CD4-positive, alpha-beta T cell treated with Interleukin-6 for 4 hours (primary cell): ENCODE results near the gene FRMPD4.

Experiments used
- DNase-seq: peaks from one replicate; pipeline ENCODE4 v3.0.0-alpha.2; 2020; ENCODE audit warnings: mixed read lengths

The FRMPD4 gene

DNA sequence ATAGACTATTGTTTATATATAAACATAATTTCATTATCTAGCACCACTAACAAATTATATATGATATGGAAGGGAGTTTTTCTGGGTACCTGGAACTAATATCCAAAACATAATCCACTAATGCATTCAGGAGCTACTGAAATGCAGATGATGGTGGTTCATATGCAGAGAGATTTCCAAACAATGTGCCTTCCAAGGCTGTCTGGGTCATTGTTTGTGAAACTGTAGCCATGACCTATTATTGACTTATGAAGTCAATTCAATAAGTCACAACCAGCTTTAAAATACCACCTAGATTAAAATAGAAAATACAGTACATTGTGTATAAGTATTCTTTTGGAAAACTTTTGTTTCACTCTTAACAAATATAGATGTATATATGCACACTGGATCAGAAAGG lies 415.9 kb downstream of the FRMPD4 start:
- DNase-seq, result no peak

DNA sequence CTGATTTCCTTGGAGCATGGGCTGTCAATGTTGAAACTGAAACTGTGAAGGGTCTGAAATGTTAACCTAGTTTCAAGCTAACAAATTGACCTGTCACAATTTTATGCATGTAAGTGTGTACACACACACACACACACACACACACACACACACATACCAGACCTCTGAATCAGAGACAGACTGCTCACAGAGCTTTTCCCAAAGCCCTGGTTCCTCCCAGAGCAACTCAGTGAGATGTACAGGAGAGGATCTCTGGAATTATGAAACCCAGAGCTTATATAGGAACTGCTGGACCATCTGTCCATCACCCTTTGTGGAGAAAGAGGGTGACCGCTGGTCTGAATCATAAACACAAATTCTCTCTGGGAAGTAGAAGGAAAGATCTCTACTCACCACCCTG lies 424.8 kb downstream of the FRMPD4 start:
- DNase-seq, result no peak

DNA sequence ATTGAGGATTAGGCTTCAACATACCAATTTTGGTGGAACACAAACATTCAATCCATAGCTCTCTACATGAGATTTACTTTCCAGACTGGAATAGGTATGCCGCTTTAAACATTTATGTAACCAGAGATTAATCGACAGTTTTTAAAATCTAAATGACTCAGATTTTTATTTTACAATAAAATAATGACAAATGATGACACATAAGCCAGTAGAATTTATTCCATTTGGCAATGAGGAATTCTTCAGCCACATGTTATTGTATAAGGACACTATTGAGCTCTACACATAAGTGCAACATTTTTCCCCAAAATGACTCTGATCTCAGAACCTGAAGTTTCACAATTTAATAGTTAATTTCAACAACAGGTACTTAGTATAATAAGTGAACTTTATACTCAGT lies 425.9 kb downstream of the FRMPD4 start:
- no peak for DNase-seq

DNA sequence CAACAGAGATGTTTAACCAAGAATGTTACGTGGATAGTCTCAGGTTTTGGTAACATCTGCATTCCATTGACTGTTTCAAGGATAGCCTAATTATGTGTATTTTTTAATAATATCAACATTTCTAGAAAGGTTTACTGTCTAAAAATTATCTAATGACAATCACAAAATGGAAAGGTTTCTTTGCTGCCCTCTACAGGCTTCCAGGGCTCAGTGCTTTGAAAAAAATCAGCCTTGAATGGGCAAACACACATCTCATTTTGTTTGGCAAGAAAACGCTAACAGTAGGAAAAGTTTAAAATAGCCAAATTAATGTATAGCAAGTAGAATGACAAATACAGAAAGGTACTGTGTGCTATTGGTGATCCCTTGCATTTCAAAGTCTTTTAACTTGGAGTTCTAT lies 429.6 kb downstream of the FRMPD4 start:
- DNase-seq, result no peak

DNA sequence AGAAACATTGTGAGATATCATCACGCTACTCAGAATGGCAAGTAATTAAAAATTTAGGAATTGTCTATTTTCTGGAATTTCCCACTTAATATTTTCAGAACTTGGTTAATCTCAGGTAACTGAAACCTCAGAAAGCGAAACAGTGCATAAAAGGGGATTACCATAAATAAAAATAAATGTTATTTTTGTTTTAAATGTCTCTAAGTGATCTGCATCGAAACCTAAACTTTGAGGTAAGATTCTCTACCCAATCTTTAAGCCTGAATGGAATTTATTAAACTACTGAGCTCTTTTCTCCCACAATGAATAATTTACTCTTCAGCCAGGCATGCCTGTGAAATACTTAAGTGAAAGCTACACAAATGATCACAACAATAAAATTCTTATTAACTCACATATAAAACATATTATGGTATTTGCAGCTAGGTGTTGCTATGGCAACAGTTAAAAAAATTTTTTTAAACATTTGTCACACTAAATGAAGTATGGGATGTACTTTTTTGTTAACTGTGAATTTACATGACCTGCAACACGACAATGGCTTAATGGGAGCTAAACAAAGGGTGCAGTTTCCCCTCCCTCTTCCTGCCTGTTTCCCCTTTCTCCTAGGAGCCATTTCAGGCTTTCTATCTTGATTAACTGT lies 432.7 kb downstream of the FRMPD4 start:
- no peak for DNase-seq

DNA sequence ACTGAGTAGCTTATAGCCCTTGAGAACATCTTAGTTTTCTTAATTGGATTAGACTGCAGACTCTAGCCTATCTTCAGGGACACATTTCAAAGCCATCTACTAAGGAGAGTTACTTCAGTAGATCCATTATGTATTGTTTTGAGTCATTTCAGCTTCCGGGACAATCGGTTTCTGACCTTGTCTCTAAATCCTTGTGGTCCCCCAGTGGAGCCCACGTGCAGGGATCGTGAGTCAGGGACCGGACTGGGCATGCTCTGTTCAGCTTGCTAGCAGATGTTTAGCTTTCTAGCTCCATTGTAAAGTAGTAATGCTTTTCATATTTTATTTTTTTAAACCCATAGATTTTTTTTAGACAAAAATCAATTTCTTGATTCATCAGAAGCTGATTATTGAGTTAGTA lies 441.0 kb downstream of the FRMPD4 start:
- DNase-seq, result no peak

DNA sequence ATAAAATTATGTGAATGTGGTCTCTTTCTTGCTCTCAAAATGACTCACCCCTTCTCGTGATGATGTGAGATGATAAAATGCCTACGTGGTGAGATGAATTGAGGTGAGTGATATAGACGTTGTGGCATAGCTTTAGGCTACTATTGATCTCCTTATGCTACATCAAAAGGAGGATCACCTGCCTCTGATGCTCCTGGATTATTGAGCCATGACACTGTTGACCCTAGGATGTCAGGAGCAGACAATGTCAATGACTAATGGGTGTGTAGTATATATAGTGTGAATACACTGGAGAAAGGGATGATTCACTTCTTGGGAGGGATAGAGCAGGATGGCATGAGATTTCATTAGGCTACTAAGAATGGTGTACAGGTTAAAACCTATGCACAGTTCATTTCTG lies 442.3 kb downstream of the FRMPD4 start:
- DNase-seq, result no peak

DNA sequence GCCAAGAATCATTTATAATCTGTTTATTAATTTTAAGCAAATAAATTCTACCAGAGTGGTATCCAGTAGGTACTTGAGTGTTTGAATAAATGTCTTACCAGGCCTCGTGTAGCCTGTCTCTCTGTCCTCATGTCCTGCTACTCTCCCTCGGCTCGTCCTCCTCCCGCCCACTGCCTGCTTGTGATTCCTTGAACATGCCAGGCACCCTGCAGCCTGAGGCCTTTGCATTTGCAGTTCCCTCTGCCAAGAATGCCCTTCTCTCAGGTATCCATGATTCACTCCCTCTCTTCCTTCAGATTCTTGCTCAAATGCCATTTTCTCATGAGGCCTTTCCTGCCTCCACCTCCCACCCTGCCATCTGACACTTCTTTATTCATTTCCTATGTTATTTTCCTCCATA lies 443.3 kb downstream of the FRMPD4 start:
- no peak for DNase-seq

DNA sequence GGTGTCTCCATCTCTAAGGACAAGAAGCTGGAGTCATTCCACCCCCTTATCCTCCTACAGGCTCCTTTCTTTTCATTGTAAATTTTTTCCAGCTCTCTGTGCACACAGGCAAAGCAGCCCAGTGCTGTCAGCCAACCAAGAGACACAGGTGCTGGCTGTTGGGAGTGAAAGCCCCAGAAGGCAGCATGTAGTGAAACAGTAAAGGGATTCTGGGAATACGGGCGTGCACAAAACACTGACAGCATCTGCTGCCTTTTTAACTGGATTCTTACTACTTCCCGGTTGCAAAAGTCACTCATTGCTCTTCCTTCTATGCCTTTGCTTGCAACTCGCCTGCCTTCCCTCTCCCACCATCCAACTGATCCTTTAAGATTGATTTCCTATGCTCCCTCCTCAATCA lies 444.4 kb downstream of the FRMPD4 start:
- no peak for DNase-seq

DNA sequence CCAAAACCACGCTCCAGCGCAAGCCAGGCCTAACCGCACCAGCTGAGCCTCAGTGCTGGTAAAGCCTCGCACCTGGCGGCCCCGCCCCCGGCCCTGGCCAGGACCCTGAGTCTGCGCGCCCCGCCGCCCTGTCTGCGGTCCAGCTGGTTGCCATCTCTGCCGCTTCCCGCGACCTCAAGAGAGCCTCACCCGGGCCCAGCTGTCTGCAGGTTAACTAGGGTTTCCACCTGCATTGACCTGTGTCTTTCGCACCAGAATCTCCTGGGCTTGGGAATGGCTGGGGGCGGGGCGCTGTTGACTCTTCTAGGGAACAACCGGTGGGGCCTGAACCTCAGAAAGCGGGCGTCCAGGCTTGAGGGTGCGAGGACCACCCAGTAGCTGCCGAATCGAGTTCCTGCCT lies 445.3 kb downstream of the FRMPD4 start:
- no peak for DNase-seq

DNA sequence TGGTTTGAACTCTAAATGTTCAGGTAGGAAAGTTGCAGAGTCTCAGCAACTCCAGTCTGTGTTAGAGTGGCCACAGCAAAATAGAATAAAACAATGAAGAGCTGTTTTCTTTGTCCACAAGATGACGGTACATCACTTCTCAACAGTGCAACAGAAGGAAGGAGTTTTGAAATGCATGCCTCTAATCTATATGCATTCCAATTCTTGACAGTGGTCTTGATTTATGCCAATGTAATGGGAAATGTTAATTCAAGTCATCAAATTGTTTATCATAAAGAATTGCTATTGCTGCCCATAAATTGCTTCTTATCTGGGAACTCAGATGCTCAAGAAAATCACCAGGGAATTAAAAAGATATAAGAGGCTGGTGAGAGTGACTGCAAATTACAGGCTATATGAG lies 457.4 kb downstream of the FRMPD4 start:
- no peak for DNase-seq

DNA sequence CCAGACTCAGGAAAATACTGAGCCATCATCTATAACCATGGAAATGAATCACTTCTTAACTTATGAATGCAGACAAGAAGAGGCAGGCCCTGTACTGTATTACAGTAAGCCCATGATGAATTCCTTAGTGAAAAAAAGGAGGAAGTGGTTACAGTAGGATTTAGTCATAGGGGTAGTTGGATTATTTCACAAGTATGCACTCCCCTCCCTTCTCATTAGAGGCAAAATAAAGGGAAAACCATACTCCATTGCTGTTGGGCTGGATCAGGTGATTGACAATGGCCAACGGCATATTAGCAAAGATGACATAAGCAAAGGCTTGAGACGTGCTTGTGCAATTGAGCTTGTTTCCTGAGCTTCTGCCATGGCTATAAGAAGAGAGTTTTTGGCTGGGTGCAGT lies 471.8 kb downstream of the FRMPD4 start:
- DNase-seq, result no peak

DNA sequence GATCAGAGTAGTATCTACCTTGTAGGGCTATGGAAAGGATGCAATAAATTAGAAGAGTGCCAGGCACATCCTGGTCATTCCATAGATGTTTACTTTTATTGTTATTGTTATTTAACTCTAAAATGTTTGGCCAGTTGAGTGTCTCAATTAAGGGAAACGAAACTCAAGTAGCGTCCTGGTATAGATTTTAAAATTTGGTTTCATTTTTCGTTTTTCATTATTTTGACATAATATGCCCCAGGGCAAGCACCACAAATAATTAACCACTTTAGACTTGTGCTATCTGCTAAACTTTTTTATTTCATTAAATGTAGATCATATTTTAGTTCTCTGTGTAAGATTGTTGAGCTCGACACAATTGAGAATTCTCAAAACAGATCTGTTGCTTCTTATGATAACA lies 473.2 kb downstream of the FRMPD4 start:
- no peak for DNase-seq

DNA sequence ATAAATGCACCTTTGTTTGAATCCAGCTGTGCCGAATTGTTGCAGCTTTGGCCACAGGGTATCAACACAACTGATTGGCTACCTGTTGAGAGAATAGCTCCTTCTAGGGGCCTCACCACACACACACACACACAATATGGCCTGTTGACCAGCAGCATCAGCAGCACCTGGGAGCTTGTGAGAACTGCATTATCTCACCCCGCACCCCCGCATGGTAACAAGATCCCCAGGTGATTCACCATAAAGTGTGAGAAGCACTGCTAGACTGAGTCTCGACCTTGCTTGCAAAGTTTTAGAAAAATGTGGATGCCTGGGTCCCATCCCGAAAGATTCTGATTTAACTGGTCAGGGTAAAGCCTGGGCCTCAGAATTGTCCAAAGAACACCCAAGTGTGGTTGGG lies 476.0 kb downstream of the FRMPD4 start:
- no peak for DNase-seq

DNA sequence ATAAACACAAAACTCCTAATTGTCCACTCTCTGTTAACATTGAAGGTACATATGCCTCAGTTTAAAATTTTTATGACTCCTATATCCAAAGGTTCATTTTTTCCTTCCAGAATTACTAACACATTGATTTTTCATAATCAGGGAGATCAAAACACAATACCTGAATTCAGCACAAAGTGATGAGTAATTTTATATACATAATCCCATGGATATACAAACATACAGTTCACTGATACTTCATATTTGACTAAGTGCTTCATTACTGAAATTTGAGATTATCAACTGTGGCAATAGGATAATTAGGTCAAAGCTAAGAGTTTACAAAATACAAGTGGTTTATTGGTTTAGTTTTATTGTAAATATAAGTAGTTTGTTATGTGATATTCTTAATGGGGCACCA lies 476.8 kb downstream of the FRMPD4 start:
- DNase-seq, result no peak

DNA sequence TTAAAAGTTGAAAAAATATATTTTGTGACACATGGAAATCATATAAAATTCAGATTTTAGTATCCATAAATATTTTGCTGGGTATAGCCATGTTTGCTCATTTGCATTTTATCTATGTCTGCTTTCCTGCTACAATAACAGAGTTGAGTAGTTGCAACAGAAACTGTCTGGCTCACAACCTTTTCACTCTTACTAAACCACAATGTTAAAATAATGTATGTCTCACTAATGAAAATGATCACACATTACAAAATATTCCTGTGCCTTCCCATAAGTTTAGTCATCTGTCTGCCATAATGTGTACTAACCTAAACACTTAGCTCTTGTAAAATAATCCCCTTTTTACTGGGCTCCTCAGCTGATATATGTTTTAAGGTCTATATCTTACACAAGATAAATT lies 479.0 kb downstream of the FRMPD4 start:
- no peak for DNase-seq

DNA sequence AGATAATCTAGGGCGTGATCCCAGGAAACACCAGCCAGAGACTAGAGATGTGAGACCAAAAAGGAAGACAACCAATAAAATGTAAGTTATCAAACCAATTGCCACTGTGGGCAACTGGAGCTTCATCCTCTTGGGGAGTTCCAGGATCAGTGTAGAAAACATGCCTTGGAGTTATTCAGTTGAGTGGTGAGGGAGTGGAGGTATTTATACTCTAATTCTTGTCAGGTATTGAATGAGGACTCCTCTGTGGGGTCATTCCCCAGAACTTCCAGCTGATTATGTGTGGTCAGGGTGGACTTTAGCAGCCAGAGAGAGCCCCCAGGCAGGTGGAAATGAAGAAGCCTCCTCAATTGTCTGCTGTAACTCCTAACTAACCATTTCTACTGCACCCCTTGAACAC lies 509.0 kb downstream of the FRMPD4 start:
- DNase-seq, result no peak

DNA sequence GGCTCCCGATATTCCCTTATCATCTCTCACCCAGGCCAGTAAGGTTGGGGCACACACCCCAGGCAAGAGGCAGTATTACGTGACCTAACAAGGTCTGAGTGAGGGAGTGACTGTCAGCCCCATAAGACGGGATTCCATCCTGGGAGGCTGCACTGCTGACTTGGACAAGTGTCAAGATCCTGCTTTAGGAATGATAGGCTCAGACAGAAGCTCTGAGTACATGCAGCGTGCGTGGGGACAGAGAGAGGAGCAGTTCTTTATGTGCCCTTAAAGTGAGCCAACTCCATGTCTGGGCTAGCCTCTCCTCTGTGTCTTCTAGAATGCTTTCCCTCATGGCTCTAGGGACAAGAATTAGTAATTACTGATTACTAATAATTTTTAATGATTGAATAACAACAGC lies 510.7 kb downstream of the FRMPD4 start:
- DNase-seq, result no peak

DNA sequence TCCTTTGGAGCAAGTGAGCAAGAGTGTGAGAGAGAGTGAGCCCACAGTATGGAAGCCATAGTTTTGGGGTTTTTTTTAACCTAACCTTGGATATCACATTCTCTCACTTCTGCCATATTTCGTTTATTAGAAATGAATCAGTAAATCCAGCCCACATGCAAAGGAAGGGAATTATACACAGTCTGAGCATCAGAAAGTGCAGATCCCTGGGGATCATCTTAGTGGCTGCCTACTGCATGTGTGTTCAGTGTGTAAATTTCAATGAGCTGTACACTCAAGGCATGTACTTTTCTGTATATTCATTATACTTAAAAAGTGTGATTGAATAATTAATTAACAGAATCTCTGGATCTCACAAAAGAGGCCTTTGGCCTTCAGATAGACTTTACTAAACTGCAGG lies 519.2 kb downstream of the FRMPD4 start:
- no peak for DNase-seq

DNA sequence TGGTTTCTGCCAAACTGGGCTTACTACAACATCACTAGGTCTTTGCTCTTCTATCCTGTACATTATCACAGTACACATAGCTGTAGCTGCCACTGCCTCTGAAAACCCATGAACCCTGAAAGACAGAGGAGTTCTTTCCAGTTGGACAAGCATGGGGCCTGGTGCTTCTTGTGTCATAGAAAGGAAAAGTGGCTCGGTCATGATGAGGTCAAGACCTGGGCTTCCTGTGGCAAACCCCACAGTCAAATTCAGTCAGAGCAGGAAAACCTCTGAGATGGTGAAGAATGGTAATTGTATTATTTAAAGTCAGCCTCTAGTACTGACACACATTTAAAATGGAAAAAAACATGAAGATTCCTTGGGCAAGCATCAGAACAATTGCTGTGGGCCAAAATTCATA lies 519.6 kb downstream of the FRMPD4 start:
- no peak for DNase-seq

DNA sequence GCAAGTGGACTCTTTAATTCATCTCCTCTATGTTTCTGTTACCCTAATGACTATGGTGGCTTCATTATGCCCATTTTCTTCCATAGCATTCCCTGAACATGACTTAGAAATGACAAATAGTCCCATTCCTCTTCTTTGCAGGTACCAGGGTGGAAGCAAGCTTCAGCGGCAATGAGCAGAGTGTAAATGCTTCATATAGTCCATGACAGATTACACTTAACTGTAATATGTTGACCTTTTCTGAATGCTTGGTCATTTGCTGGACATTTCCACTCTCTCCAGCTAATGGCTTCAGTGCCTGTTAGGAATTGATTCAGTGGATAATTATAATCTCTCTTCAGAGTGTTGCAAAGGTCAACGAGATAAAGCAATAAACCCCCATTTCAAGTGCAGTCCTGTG lies 523.2 kb downstream of the FRMPD4 start:
- DNase-seq, result no peak

DNA sequence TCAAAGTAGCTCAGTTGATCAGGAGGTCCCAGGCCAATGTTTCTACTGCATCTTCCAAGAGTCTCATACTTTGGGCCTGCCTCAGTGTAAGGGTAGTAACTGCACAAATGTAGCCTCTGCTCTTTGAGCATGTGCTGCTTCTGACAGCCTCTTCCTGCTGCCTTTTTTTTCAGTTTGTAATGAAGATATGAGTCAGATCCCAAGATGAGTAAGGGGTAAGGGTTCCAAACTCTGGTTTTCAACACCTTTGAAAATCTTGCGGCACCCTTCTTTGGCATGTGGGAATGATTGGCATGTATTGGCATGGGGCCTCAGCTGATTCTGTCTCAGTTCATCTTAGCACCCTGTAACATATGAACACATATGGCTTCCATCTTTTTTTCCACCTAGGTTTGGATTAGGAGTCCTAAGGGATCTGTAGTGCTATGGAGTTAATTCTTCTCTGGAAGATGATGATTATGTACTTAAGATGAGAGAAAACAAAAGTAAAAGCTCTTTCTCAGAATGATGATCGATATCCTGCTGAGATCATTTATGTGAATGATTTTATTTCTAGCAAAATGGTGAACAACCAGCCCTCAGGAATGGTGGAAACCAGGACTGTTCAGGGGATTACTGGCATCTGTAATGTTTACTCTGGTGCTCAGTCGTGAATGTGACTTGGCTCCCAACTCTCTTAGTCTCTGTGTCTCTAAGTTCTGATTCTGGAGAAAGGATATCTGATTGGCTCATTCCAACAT lies 534.3 kb downstream of the FRMPD4 start:
- DNase-seq, result no peak

DNA sequence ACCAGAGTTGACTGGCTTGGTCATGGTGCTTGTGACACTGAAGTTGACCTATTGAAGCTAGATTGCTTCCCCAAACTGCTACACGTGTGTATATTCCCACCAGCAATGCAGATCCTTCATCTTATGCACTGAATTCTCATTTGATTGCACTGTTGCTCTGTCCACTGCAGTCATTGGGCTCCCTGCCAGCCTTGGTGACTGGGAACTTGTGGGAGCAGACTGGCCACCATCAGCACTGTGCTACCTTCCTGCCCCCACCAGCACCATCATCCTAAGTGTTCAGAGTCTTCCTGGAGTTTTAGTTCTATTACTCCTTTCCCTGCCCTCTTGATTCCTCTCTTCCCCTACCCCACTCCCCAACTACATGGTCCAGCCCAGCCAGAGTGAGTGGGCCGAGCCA lies 535.2 kb downstream of the FRMPD4 start:
- DNase-seq, result no peak

DNA sequence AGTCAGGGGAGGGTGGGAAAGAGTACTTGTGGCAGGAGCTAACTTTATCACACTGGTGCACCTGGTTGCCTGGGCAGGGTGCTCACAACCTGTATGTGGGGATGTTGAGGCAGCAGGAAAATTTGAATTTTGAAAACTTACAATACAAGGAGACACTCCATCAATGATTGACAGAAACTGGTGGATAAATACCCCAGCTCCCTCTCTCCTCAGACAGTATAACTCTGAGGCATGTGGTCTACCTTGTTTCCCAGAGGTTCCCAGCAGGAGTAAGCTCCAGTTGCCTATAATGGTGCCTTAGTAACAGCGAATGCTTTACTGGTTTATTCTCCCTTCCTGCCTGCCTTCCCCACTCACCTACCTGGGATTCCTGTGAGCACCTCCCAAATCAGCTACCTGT lies 541.2 kb downstream of the FRMPD4 start:
- DNase-seq, result no peak

DNA sequence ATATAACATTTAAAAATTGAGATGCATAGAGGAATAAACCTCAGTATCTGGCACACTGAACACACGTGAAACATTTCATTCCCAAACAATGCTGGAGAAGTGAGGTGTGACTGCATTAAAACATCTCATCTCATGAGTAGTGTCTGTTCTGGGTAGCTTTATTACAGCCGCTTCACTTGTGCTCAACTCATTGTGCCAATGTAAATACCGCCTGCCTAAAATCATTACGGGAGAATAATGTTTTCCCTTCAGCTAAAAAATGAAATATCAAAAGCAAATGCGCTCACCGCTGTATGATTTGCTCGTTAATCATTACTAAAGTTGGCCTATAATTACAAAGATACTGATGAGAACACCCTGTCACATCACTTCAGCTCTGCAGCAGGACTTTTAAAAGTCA lies 542.8 kb downstream of the FRMPD4 start:
- DNase-seq, result no peak
